Esophagus squamous epithelium (tissue), 5 donors: ENCODE data around the gene WDR26. TPM values are rescaled to one million over a fixed set of nuclear protein-coding genes. Genes with fewer than 3 reads are reported as not detected.
"Not testable (repeated sequence)": the region's sequence is repeated elsewhere in the genome, so short reads cannot be mapped to it uniquely, and the experiment has no call there.

ENCODE experiments used
- DNase-seq: peaks from one replicate; lab custom pipeline; 2025; lab: John Stamatoyannopoulos, UW
- H3K27ac ChIP-seq, 4 donors: fragments of 200-600 bp; sonication (generic); one replicate each; pipeline ENCODE4 v1.5.1; 2016 to 2019; ENCODE audit warnings: mild to moderate bottlenecking in 1 of 4
- H3K27me3 ChIP-seq, 4 donors: fragments of 200-600 bp; sonication (generic); 1 replicate in 3 of 4; 2 replicates in 1 of 4; pipeline versions ENCODE4 v1.5.1 to v1.6.0; 2017 to 2021; ENCODE audit warnings: antibody characterized with exemption in 1 of 4
- H3K36me3 ChIP-seq, 3 donors: fragments of 200-600 bp; sonication (generic); one replicate each; pipeline ENCODE4 v1.5.1; 2016 to 2019
- H3K4me1 ChIP-seq, 3 donors: fragments of 200-600 bp; sonication (generic); one replicate each; pipeline ENCODE4 v1.5.1; 2017 to 2019
- H3K4me3 ChIP-seq, 4 donors: fragments of 200-600 bp; sonication (generic); 1 replicate in 3 of 4; 2 replicates in 1 of 4; pipeline ENCODE4 v1.5.1; 2016 to 2019; ENCODE audit warnings: mild to moderate bottlenecking in 2 of 4, moderate library complexity in 1 of 4
- H3K9me3 ChIP-seq, 3 donors: fragments of 200-600 bp; sonication (generic); one replicate each; pipeline ENCODE4 v1.5.1; 2016 to 2019
- POLR2A ChIP-seq, 4 donors: fragments of 450-650 bp; IDR thresholded peaks; one replicate each; pipeline ENCODE4 v1.6.1; 2017; ENCODE audit warnings: antibody characterized with exemption in 4 of 4, mild to moderate bottlenecking in 4 of 4, moderate library complexity in 3 of 4
- whole genome bisulfite sequencing, 2 donors: methylation state at CpG; one replicate each; pipeline ENCODE4 v1.1.5; 2018; 5-methylcytosine and 5-hydroxymethylcytosine counted together
- intact Hi-C: fragments of 100-400 bp; cut with DNase I; formaldehyde crosslinking; loops from one replicate; pipeline ENCODE4 v1.15.0; 2022
- small RNA-seq, 4 donors: library from RNA; depleted of rRNA; stranded (forward); fragments of <200 nt; gene quantifications; one replicate each; pipeline ENCODE3, GENCODE V24; 2016
- total RNA-seq, 4 donors: library from RNA; depleted of rRNA; stranded (reverse); fragments of >200 nt; gene quantifications; one replicate each; pipeline ENCODE4 v1.1.0, GENCODE V29; 2016
- TF ChIP-seq, protein P1 (sequence below), 6 experiments: fragments of 450-650 bp in 4 of 6; fragments of 200-600 bp in 2 of 6; sonication (generic) in 2 of 6; IDR thresholded peaks; one replicate each; pipeline ENCODE4 v1.5.1; 2016 to 2019; ENCODE audit warnings: antibody characterized with exemption in 6 of 6, mild to moderate bottlenecking in 4 of 6, moderate library complexity in 4 of 6
- donor health status: DM: yes; HTN: yes; CAD: no.

Gene WDR26
- total RNA-seq, 4 donors from 2014 or later = 38.3 to 111 (median 61.9) TPM

DNA sequence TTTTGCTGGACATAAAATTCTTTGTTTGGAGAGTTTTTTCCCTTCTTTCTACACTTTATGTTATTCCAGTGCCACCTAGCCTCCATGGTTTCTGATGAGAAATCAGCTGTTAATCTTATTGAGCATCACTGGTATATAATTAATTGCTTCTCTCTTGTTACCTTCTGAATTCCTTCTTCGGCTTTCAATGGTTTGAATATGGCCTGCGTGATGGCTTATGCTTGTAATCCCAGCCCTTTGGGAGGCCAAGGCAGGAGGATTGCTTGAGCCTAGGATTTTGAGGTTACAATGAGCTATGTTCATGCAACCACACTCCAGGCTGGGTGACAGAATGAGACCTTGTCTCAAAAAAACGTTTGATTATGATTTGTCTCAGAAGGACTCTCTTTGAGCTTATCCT lies 90.9 kb downstream of the WDR26 start:
- intact Hi-C loops = no loop called here
- Histone ChIP-seq H3K27me3 (peaks cover 0 to 12% (median 0%) of the 10 kb centered on the region in 4 donors), H3K4me1 (peaks cover 0 to 7% (median 0%) of the 10 kb centered on the region in 3 donors), H3K36me3 (no peaks in the 10 kb centered on the region), H3K9me3 (peaks cover 0 to 21% (median 17%) of the 10 kb centered on the region in 3 donors), H3K4me3 (no peak overlapping the region), H3K27ac (no peak overlapping the region)
- WGBS, 2 donors = 34 to 53% methylated on average over 3 of the region's 3 CpGs
- no peak for DNase-seq
- no peak for TF ChIP-seq POLR2A (IDR thresholded peaks at IDR 0.05)
- TF ChIP-seq, protein P1, sequence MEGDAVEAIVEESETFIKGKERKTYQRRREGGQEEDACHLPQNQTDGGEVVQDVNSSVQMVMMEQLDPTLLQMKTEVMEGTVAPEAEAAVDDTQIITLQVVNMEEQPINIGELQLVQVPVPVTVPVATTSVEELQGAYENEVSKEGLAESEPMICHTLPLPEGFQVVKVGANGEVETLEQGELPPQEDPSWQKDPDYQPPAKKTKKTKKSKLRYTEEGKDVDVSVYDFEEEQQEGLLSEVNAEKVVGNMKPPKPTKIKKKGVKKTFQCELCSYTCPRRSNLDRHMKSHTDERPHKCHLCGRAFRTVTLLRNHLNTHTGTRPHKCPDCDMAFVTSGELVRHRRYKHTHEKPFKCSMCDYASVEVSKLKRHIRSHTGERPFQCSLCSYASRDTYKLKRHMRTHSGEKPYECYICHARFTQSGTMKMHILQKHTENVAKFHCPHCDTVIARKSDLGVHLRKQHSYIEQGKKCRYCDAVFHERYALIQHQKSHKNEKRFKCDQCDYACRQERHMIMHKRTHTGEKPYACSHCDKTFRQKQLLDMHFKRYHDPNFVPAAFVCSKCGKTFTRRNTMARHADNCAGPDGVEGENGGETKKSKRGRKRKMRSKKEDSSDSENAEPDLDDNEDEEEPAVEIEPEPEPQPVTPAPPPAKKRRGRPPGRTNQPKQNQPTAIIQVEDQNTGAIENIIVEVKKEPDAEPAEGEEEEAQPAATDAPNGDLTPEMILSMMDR (IDR thresholded peaks at IDR 0.05) = no peak

DNA sequence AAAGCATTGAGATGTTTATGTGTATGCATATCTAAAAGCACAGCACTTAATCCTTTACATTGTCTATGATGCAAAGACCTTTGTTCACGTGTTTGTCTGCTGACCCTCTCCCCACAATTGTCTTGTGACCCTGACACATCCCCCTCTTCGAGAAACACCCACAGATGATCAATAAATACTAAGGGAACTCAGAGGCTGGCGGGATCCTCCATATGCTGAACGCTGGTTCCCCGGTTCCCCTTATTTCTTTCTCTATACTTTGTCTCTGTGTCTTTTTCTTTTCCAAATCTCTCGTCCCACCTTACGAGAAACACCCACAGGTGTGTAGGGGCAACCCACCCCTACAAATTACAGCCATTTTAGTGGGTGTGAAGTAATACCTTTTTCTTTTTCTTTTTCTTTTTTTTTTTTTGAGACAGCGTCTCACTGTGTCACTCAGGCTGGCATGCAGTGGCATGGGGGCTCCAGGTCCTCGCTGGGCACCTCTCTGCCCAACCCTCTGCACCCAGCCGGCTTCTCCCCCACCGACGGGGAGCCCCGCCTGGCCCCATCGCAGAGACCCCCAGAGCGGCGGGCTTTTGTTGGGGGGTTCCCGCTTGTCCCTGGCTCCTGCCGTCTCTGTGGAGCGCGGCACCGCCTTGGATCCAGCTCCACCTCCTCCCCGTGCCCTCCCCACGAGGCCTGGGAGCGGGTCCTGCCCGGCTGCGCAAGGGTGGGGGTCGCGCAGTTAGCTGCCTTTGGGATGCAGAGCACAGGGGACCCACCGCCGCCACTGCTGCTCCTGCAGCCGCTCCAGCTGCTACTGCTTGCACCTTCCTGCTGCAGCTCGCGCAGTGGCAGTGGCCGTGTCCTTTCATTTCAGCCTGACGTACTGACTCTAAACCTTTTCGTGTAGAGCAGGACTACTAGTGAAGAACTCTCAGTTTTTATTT lies 93.9 kb downstream of the WDR26 start:
- not testable (repeated sequence) for DNase-seq
- WGBS, 2 donors = 6 to 24% methylated on average over 13 to 14 of the region's 36 CpGs

DNA sequence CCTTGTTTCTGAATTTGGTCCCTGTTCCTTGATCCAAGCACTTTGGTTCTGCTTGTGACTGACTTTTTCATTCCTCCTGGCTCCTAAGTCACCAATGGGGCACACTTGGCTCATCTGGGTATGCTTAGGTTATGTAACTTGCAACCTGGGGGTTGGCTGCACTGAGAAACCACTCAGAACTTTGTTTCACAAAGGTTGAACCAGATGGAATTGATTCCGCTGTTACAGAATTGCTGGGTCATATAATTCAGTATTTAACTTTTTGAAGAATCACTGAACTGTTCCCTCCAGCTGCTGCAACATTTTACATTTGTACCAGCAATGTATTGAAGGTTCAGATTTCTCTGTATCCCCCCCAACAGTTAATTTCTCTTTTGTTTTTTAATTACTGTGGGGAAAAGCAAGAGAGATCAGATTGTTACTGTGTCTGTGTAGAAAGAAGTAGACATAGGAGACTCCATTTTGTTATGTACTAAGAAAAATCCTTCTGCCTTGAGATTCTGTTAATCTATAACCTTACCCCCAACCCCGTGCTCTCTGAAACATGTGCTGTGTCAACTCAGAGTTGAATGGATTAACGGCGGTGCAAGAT lies 95.1 kb downstream of the WDR26 start:
- TF ChIP-seq, protein P1 (IDR thresholded peaks at IDR 0.05) = no peak
- no peak for TF ChIP-seq POLR2A (IDR thresholded peaks at IDR 0.05)
- H3K27me3 ChIP-seq = peaks cover 0 to 12% (median 0%) of the 10 kb centered on the region in 4 donors
- H3K27ac ChIP-seq = no peak overlapping the region
- H3K9me3 ChIP-seq = peaks cover 0 to 19% (median 13%) of the 10 kb centered on the region in 3 donors
- 56 to 100% methylated on average over 1 to 4 of the region's 4 CpGs for WGBS, 2 donors
- no peak overlapping the region for H3K4me3 ChIP-seq
- H3K4me1 ChIP-seq = peaks cover 0 to 7% (median 0%) of the 10 kb centered on the region in 3 donors
- intact Hi-C loops = loop anchor here (10.0 kb wide), 1 partner anchor 225 kb away; the partner anchor contains the start of gene FBXO28
- DNase-seq = no peak
- H3K36me3 ChIP-seq = no peaks in the 10 kb centered on the region

More for the DNA sequence above, 93.9 kb downstream of the WDR26 start:
- H3K4me1 ChIP-seq, H3K36me3 ChIP-seq, intact Hi-C loops, H3K27ac ChIP-seq: not testable (repeated sequence)
- H3K4me3 ChIP-seq = peak overlapping the region; percentile 30 to 68 (median 48)
- H3K9me3 ChIP-seq = peaks cover 0 to 21% (median 17%) of the 10 kb centered on the region in 3 donors
- peaks cover 0 to 12% (median 0%) of the 10 kb centered on the region in 4 donors for H3K27me3 ChIP-seq

DNA sequence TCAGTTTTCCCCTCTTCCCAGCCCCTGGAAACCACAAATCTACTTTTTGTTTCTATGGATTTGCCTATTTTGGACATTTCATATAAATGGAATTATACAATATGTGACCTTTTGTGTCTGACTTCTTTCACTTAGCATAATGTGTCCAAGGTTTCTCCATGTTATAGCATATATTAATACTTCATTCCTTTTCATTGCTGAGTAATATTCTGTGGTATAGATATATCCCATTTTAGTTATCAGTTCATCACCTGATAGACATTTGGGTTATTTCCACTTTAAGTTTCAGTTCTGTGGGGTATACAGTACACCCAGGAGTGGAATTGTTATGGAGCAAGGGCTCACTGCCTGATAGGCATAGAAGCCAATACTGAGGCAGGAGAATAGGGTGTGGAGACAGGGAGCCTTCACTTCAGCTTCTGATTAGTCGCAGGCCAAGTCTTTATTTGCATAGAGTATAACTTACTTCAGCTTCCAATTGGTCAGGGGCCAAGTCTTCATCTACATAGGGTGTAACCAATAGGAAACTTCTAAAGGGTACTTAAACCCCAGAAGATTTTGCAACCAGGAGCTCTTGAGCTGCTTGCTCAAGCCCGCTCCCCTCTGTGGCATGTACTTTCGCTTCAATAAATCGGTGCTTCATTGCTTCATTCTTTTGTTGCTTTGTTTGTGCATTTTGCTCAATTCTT lies 96.3 kb downstream of the WDR26 start:
- peaks cover 0 to 12% (median 0%) of the 10 kb centered on the region in 4 donors for H3K27me3 ChIP-seq
- H3K9me3 ChIP-seq = peaks cover 0 to 6% (median under 1%) of the 10 kb centered on the region in 3 donors
- H3K36me3 ChIP-seq = no peaks in the 10 kb centered on the region
- no peak overlapping the region for H3K4me3 ChIP-seq
- no peak for TF ChIP-seq POLR2A (IDR thresholded peaks at IDR 0.05)
- TF ChIP-seq, protein P1 (IDR thresholded peaks at IDR 0.05) = no peak
- H3K27ac ChIP-seq = no peak overlapping the region
- peaks cover 0 to 7% (median 0%) of the 10 kb centered on the region in 3 donors for H3K4me1 ChIP-seq
- intact Hi-C loops = loop anchor here (10.0 kb wide), 1 partner anchor 223 kb away; the partner anchor contains the start of gene FBXO28
- 79 to 82% methylated on average over 4 of the region's 4 CpGs for WGBS, 2 donors
- DNase-seq = no peak

Small RNA genes within 50 kb of the gene (small RNA-seq; reads per million reads assigned to genes)
- 0 to 0.27 (median 0) reads per million in 4 donors for gene MIR4742

Other genes with a start within 250 kb of the WDR26 start
- 10 to 100 TPM; 10.5 to 27.7 (median 22.0) TPM for gene NVL, start 104.6 kb downstream of the WDR26 start, total RNA-seq
- gene CNIH4, start 77.9 kb downstream of the WDR26 start, total RNA-seq = 10 to 100 TPM; 19.1 to 51.7 (median 34.0) TPM
- 1 to 10 TPM in 2 of 4 donors, under 1 TPM in 1, not detected in 1; 0.34 to 3.2 (median 1.2) TPM for gene CNIH3, start 181.5 kb upstream of the WDR26 start, total RNA-seq